ENCODE measurements around the gene R3HDM2.

Gene R3HDM2

DNA sequence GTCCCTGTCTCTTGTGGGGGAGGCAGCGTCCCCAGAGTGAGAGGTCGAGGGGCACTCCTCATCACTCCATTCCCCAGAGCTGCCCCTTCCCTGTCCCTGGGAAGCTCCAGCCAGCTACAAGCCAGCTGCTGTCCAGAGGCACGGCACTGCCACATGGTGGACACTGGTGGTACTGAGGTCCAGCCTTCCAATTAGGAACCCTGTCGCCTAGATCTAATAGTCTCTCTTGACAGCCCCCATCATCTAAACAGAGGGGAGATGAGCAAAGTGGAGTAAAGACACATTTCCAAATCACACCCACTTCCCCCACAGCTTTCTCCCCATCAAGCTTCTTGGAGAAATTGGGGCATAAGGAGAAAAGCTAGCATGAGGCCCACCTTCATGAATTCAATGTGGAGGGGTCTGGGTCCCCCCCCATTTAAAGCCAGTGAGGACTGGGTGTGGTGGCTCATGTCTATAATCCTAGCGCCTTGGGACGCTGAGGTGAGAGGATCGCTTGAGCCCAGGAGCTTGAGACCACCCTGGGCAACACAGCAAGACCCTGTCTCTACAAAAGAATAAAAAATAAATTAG is 22.2 kb upstream of the R3HDM2 start:
- TF ChIP-seq, protein P1, sequence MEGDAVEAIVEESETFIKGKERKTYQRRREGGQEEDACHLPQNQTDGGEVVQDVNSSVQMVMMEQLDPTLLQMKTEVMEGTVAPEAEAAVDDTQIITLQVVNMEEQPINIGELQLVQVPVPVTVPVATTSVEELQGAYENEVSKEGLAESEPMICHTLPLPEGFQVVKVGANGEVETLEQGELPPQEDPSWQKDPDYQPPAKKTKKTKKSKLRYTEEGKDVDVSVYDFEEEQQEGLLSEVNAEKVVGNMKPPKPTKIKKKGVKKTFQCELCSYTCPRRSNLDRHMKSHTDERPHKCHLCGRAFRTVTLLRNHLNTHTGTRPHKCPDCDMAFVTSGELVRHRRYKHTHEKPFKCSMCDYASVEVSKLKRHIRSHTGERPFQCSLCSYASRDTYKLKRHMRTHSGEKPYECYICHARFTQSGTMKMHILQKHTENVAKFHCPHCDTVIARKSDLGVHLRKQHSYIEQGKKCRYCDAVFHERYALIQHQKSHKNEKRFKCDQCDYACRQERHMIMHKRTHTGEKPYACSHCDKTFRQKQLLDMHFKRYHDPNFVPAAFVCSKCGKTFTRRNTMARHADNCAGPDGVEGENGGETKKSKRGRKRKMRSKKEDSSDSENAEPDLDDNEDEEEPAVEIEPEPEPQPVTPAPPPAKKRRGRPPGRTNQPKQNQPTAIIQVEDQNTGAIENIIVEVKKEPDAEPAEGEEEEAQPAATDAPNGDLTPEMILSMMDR (IDR thresholded peaks at IDR 0.05; ENCODE audit: insufficient read depth, low read depth, low read length, missing control alignments) = peak; percentile 95
- H3K4me3 ChIP-seq (ENCODE audit: low read depth, low read length) = no peak overlapping the region
- DNase-seq (ENCODE audit: low read depth) = peak; percentile 72

DNA sequence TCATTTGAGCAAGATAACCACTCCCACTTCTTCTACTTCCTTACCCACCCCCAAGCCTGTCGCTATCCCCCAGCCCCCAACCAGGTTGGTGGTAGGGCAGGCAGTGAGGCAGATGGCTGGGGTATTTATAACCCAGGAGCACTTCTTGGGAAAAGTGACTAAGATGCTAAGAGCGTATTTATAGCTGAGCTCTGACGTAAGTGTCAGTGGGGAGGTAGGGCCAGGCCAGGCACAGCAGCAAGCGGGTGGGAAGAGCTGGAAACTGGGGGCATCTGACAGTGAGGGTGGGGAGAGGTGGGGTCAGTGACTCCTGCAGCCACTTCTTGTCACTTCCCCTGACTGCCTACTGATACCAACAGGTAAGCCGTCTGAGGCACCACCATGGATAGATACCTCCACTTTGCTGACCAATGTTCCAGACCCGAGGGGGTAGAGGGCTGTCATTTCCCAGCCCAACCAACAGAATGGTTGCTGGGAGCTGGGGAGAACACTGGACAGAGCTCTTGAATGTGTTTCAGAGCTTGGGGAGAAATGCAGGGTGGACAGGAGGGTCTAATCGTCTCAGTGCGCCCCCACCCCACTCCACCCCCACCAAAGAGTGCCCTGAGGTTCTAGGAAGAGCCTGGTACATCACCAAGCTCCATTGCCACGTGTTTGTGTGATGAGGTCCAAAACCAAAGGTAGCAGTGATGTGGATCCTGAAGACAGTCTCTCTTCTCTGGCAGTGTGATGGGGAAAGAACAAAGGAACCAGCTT is 21.5 kb upstream of the R3HDM2 start:
- H3K4me3 ChIP-seq (ENCODE audit: low read depth, low read length) = no peak overlapping the region
- no peak for DNase-seq (ENCODE audit: low read depth)
- TF ChIP-seq, protein P1 (IDR thresholded peaks at IDR 0.05; ENCODE audit: insufficient read depth, low read depth, low read length, missing control alignments) = no peak

DNA sequence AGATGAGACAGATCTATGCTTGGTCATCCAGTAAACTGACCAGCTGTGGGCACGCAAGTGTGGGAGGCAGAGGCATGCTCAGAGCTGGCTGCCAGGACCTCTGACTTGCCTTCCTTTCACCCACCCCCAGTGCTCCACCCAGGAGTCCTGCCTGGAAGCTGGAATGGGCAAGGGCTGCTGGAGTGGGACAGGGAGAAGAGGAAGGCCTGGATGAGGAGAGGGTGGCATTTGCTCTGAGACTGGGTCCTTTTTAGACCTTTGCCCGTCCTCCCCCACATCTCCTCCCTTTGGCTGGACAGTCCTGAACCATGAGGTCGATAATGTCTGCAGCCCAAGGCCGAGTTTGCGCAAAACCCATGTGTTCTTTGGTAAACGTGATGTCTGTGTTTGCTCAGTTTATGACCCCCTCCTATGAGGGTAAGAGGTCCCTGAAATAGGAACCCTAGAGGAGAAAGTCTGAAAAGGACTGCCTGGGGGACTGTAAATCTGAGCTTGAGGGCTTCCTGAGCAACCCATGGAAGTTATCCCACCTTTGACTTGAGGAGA is 20.5 kb upstream of the R3HDM2 start:
- DNase-seq (ENCODE audit: low read depth) = no peak
- TF ChIP-seq, protein P1 (IDR thresholded peaks at IDR 0.05; ENCODE audit: insufficient read depth, low read depth, low read length, missing control alignments) = no peak
- no peak overlapping the region for H3K4me3 ChIP-seq (ENCODE audit: low read depth, low read length)

DNA sequence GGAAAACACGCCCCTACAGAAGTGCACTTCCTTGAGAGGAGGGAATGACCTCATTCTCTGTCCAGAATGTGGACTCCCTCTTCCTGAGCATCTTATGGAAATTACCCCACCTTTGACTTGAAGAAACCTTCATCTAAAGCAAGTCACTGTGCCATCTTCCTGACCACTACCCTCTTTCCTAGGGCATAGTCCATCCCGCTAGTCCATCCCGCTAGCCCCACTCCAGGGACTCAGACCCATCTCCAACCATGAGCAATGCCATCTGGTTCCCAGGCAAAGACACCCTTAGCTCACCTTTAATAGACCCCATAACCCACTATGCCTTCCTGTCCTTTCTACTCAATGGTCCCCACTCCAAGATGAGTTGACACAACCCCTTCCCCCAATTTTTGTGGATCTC is 19.2 kb upstream of the R3HDM2 start:
- H3K4me3 ChIP-seq (ENCODE audit: low read depth, low read length) = no peak overlapping the region
- TF ChIP-seq, protein P1 (IDR thresholded peaks at IDR 0.05; ENCODE audit: insufficient read depth, low read depth, low read length, missing control alignments) = no peak
- DNase-seq (ENCODE audit: low read depth) = no peak

DNA sequence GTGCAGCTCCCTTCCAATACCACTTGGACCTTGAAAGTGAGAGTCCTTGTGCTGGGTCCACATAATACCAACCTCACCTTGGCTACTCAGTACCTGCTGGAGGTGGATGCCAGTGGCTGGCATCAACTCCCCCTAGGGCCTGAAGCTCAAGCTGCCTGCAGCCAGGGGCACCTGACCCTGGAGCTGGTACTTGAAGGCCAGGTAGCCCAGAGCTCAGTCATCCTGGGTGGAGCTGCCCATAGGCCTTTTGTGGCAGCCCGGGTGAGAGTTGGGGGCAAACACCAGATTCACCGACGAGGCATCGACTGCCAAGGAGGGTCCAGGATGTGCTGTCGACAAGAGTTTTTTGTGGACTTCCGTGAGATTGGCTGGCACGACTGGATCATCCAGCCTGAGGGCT is 18.5 kb upstream of the R3HDM2 start:
- TF ChIP-seq, protein P1 (IDR thresholded peaks at IDR 0.05; ENCODE audit: insufficient read depth, low read depth, low read length, missing control alignments) = no peak
- no peak overlapping the region for H3K4me3 ChIP-seq (ENCODE audit: low read depth, low read length)
- DNase-seq (ENCODE audit: low read depth) = no peak

DNA sequence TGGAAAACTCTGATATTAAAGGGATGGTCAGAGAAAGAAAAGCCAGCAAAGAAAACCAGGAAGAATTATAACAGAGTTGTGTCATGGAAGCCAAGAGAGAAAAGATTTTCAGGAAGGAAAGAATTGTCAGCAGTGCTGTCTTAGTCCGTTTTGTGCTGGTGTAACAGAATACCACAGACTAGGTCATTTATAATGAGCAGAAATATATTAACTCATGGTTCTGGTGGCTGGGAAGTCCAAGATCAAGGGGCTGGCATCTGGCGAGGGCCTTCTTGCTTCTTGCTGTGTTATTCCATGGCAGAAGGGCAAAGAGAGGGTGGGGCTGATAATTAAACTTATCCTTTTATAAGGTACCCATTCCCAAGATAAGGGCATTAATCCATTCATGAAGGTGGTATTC is 17.8 kb upstream of the R3HDM2 start:
- DNase-seq (ENCODE audit: low read depth) = no peak
- no peak overlapping the region for H3K4me3 ChIP-seq (ENCODE audit: low read depth, low read length)
- TF ChIP-seq, protein P1 (IDR thresholded peaks at IDR 0.05; ENCODE audit: insufficient read depth, low read depth, low read length, missing control alignments) = no peak

All from GM12865 (cell line).